Gastrocnemius medialis (tissue), 4 donors: Measurements from ENCODE around the gene GRM8.

ENCODE experiments used
- CTCF ChIP-seq, 5 experiments: fragments of 450-650 bp in 3 of 5; fragments of 200-600 bp in 2 of 5; sonication (generic) in 2 of 5; IDR thresholded peaks in 4 of 5; conservative IDR thresholded peaks in 1 of 5; 1 replicate in 4 of 5; 2 replicates in 1 of 5; pipeline ENCODE4 v1.5.1; 2016 to 2019; ENCODE audit warnings: antibody characterized with exemption in 5 of 5, mild to moderate bottlenecking in 3 of 5, moderate library complexity in 3 of 5
- POLR2A ChIP-seq, 2 donors: fragments of 450-650 bp; IDR thresholded peaks; one replicate each; pipeline ENCODE4 v1.6.1; 2017; ENCODE audit warnings: antibody characterized with exemption in 2 of 2, mild to moderate bottlenecking in 2 of 2, moderate library complexity in 2 of 2

- TF ChIP-seq CTCF (IDR thresholded peaks at IDR 0.05 in 4 of 5, conservative IDR thresholded peaks at IDR 0.05 in 1 of 5) (no peak), POLR2A (IDR thresholded peaks at IDR 0.05) (no peak)
Observed at GRCh38 chr7:126791306-126791705, 461.4 kb downstream of the GRM8 start.
